ENCODE data around the gene ABCA1. TPM values are rescaled to one million over a fixed set of nuclear protein-coding genes. Genes with fewer than 3 reads are reported as not detected.

The ABCA1 gene
- total RNA-seq, 6 donors from 2014 or later: 27.6 to 194 (median 47.0) TPM

GRCh38 chr9:104892701-104893100, 35.3 kb downstream of the ABCA1 start:
- no peak for ATAC-seq (ENCODE audit: low FRiP score in 2 of 2)
- Histone ChIP-seq H3K9me3 (no peaks in the 10 kb centered on the region), H3K36me3 (peaks cover 2 to 17% (median 8%) of the 10 kb centered on the region in 4 donors), H3K27me3 (no peaks in the 10 kb centered on the region), H3K4me1 (no peaks in the 10 kb centered on the region), H3K27ac (no peak overlapping the region), H3K4me3 (no peak overlapping the region)
- no peak for TF ChIP-seq CTCF (IDR thresholded peaks at IDR 0.05)
- no peak for TF ChIP-seq EP300 (IDR thresholded peaks at IDR 0.05)
- TF ChIP-seq POLR2A (IDR thresholded peaks at IDR 0.05): no peak
- TF ChIP-seq POLR2AphosphoS5 (IDR thresholded peaks at IDR 0.05): no peak
- WGBS, 2 donors: 87 to 88% methylated on average over 1 of the region's 1 CpG
- no peak for DNase-seq

- Histone ChIP-seq H3K4me1 (no peaks in the 10 kb centered on the region), H3K4me3 (no peak overlapping the region), H3K36me3 (peaks cover 2 to 38% (median 16%) of the 10 kb centered on the region in 4 donors), H3K27me3 (no peaks in the 10 kb centered on the region), H3K27ac (no peak overlapping the region), H3K9me3 (no peaks in the 10 kb centered on the region)
- WGBS, 2 donors: 94 to 95% methylated on average over 9 of the region's 9 CpGs
- ATAC-seq (ENCODE audit: low FRiP score in 2 of 2) (no peak), DNase-seq (no peak)
- TF ChIP-seq POLR2AphosphoS5 (IDR thresholded peaks at IDR 0.05) (no peak), CTCF (IDR thresholded peaks at IDR 0.05) (no peak), EP300 (IDR thresholded peaks at IDR 0.05) (no peak), POLR2A (IDR thresholded peaks at IDR 0.05) (no peak)
Observed at GRCh38 chr9:104890433-104890770, 37.6 kb downstream of the ABCA1 start.

GRCh38 chr9:104885818-104886709, 41.9 kb downstream of the ABCA1 start:
- ATAC-seq (ENCODE audit: low FRiP score in 2 of 2): no peak
- DNase-seq: no peak
- H3K36me3 ChIP-seq: peaks cover 2 to 72% (median 47%) of the 10 kb centered on the region in 4 donors

GRCh38 chr9:104883169-104883568, 44.8 kb downstream of the ABCA1 start:
- ATAC-seq (ENCODE audit: low FRiP score in 2 of 2) (no peak), DNase-seq (no peak)
- Histone ChIP-seq H3K4me1 (peaks cover 0 to 19% (median 6%) of the 10 kb centered on the region in 4 donors), H3K4me3 (no peak overlapping the region), H3K27me3 (no peaks in the 10 kb centered on the region), H3K9me3 (no peaks in the 10 kb centered on the region), H3K36me3 (peaks cover 2 to 66% (median 46%) of the 10 kb centered on the region in 4 donors), H3K27ac (no peak overlapping the region)
- TF ChIP-seq POLR2AphosphoS5 (IDR thresholded peaks at IDR 0.05) (no peak), EP300 (IDR thresholded peaks at IDR 0.05) (no peak), CTCF (IDR thresholded peaks at IDR 0.05) (no peak), POLR2A (IDR thresholded peaks at IDR 0.05) (no peak)
- WGBS, 2 donors: 97 to 98% methylated on average over 2 of the region's 2 CpGs

More at GRCh38 chr9:104885818-104886709, 41.9 kb downstream of the ABCA1 start:
- Histone ChIP-seq H3K9me3 (no peaks in the 10 kb centered on the region), H3K27me3 (no peaks in the 10 kb centered on the region), H3K4me1 (no peaks in the 10 kb centered on the region), H3K4me3 (no peak overlapping the region), H3K27ac (no peak overlapping the region)
- no peak for TF ChIP-seq EP300 (IDR thresholded peaks at IDR 0.05)
- no peak for TF ChIP-seq POLR2A (IDR thresholded peaks at IDR 0.05)
- no peak for TF ChIP-seq POLR2AphosphoS5 (IDR thresholded peaks at IDR 0.05)
- no peak for TF ChIP-seq CTCF (IDR thresholded peaks at IDR 0.05)
- 86 to 87% methylated on average over 3 of the region's 3 CpGs for WGBS, 2 donors

All from upper lobe of left lung (tissue), 6 donors.